Subcutaneous abdominal adipose tissue (tissue), 5 donors: ENCODE measurements around the gene ABCG5.

ENCODE experiments used
- H3K27ac ChIP-seq: one replicate; pipeline ENCODE4 v1.7.0; 2013; ENCODE audit warnings: low read depth, mild to moderate bottlenecking, inconsistent platforms, low read length, moderate library complexity
- H3K27me3 ChIP-seq, 5 donors: one replicate each; pipeline ENCODE4 v1.7.0; 2013; ENCODE audit warnings: low read length in 5 of 5, inconsistent platforms in 1 of 5; ENCODE audit not compliant: control insufficient read depth in 5 of 5, insufficient read depth in 4 of 5
- H3K36me3 ChIP-seq, 5 donors: one replicate each; pipeline ENCODE4 v1.7.0; 2013; ENCODE audit warnings: low read length in 5 of 5; ENCODE audit not compliant: control insufficient read depth in 5 of 5, insufficient read depth in 5 of 5
- H3K4me1 ChIP-seq, 5 donors: one replicate each; pipeline ENCODE4 v1.7.0; 2013; ENCODE audit warnings: low read length in 5 of 5, mild to moderate bottlenecking in 3 of 5, moderate library complexity in 1 of 5; ENCODE audit not compliant: control insufficient read depth in 5 of 5, insufficient read depth in 5 of 5
- H3K4me3 ChIP-seq, 5 donors: one replicate each; pipeline ENCODE4 v1.7.0; 2013; ENCODE audit warnings: low read length in 5 of 5, low read depth in 1 of 5
- H3K9ac ChIP-seq, 5 donors: one replicate each; pipeline ENCODE4 v1.7.0; 2013; ENCODE audit warnings: low read length in 5 of 5, mild to moderate bottlenecking in 4 of 5, moderate library complexity in 3 of 5
- H3K9me3 ChIP-seq, 5 donors: one replicate each; pipeline ENCODE4 v1.7.0; 2013; ENCODE audit warnings: low read length in 5 of 5; ENCODE audit not compliant: control insufficient read depth in 5 of 5
- donor health status: healthy.
- donor health status: healthy.
- donor health status: healthy.
- donor health status: healthy.
- donor health status: healthy.

Gene ABCG5

GRCh38 chr2:43845181-43845580 lies 6.5 kb upstream of the ABCG5 start:
- Histone ChIP-seq H3K9ac (no peak overlapping the region), H3K36me3 (no peaks in the 10 kb centered on the region), H3K27me3 (no peaks in the 10 kb centered on the region), H3K9me3 (no peaks in the 10 kb centered on the region), H3K4me1 (peaks cover 0 to 11% (median 7%) of the 10 kb centered on the region in 5 donors), H3K27ac (no peak overlapping the region), H3K4me3 (no peak overlapping the region)

GRCh38 chr2:43842866-43843226 lies 4.2 kb upstream of the ABCG5 start:
- no peaks in the 10 kb centered on the region for H3K27me3 ChIP-seq
- H3K9ac ChIP-seq = no peak overlapping the region
- H3K36me3 ChIP-seq = no peaks in the 10 kb centered on the region
- H3K4me3 ChIP-seq = no peak overlapping the region
- no peaks in the 10 kb centered on the region for H3K9me3 ChIP-seq
- no peak overlapping the region for H3K27ac ChIP-seq
- H3K4me1 ChIP-seq = peaks cover 0 to 11% (median 7%) of the 10 kb centered on the region in 5 donors

DNA sequence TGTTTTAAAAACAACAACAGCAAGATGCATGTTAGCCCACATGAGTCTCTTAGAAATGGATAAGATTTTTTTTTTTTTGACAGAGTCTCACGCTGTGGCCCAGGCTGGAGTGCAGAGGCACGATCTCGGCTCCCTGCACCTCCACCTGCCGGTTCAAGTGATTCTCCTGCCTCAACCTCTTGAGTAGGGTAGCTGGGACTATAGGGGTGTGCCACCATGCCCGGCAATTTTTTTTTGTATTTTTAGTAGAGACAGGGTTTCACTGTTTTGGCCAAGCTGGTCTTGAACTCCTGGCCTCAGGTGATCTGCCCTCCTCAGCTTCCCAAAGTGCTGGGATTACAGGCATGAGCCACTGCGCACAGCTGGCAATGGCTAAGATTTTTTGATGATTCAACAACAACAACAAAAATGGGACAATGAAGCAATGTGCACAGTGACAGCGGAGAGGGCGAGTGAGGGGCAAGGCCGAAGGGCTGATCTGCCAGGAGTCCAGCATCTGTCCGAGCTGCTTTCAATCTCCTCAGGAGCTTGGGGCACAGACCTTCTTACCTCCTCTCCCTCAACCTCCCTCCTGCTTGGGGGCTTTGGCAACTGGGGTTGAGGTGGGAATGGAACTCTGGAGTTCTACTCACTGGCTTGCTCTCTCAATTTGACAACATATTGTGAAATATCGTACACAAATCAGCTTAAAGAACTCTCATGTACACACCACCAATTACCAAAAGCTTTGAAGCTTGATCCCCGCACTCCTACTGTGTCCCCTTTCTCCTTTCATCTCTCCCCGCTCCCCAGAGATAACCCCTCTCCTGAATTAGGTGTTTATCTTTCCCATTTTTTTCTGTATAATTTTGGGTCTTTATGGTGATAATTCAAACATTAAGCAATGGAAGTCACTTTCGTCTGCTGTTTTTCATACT lies 3.6 kb upstream of the ABCG5 start:
- H3K36me3 ChIP-seq = no peaks in the 10 kb centered on the region
- H3K27me3 ChIP-seq = no peaks in the 10 kb centered on the region
- no peaks in the 10 kb centered on the region for H3K9me3 ChIP-seq
- no peak overlapping the region for H3K27ac ChIP-seq
- no peak overlapping the region for H3K9ac ChIP-seq
- H3K4me3 ChIP-seq = no peak overlapping the region
- H3K4me1 ChIP-seq = peaks cover 0 to 11% (median 7%) of the 10 kb centered on the region in 5 donors

GRCh38 chr2:43840965-43841364 lies 2.3 kb upstream of the ABCG5 start:
- no peaks in the 10 kb centered on the region for H3K27me3 ChIP-seq
- H3K4me3 ChIP-seq = no peak overlapping the region
- no peak overlapping the region for H3K9ac ChIP-seq
- H3K9me3 ChIP-seq = no peaks in the 10 kb centered on the region
- H3K4me1 ChIP-seq = peaks cover 0 to 11% (median 7%) of the 10 kb centered on the region in 5 donors
- no peak overlapping the region for H3K27ac ChIP-seq
- H3K36me3 ChIP-seq = no peaks in the 10 kb centered on the region

- Histone ChIP-seq H3K4me1 (peaks cover 2 to 11% (median 7%) of the 10 kb centered on the region in 5 donors), H3K27me3 (no peaks in the 10 kb centered on the region), H3K9me3 (no peaks in the 10 kb centered on the region), H3K36me3 (no peaks in the 10 kb centered on the region), H3K9ac (no peak overlapping the region), H3K4me3 (no peak overlapping the region), H3K27ac (no peak overlapping the region)
Observed at GRCh38 chr2:43839776-43840564, 1.3 kb upstream of the ABCG5 start.

DNA sequence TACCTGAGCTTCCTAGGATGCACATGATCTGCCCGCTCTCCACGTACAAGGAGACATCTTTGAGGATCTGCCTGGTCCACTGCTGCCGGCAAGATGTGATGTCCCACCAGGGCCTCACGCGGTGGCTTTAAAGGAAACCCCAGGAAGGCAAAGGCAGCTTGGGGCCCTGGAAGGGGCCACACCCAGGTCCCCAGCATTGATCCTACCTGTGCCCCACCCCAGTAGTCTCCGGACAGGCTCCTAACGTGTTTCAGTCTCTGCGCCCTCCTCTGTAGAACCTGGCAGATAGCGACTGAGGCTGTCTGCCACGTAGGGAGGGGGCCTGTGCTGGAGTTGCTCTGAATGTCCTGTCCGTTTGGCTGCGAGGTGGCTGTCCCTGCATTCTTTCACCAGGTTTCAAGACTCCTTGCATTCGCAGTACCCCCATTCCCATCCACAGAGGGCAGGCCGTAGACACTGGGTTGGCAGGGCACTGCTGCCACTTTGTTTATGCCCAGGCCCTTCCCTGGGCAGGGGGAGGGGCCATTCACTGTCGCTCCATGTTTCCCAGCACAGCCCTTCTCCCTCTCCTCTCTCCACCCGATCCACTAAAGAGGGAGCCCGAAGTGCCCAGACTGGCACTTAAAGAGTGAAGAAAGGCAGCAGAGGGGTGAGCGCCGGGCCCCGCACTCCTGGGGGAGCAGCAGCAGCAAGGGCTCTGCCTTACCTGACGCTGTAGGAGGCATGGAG lies 644 bp downstream of the ABCG5 start:
- Histone ChIP-seq H3K9ac (no peak overlapping the region), H3K36me3 (no peaks in the 10 kb centered on the region), H3K27ac (no peak overlapping the region), H3K27me3 (no peaks in the 10 kb centered on the region), H3K4me3 (no peak overlapping the region), H3K9me3 (no peaks in the 10 kb centered on the region), H3K4me1 (peaks cover 2 to 11% (median 7%) of the 10 kb centered on the region in 5 donors)

DNA sequence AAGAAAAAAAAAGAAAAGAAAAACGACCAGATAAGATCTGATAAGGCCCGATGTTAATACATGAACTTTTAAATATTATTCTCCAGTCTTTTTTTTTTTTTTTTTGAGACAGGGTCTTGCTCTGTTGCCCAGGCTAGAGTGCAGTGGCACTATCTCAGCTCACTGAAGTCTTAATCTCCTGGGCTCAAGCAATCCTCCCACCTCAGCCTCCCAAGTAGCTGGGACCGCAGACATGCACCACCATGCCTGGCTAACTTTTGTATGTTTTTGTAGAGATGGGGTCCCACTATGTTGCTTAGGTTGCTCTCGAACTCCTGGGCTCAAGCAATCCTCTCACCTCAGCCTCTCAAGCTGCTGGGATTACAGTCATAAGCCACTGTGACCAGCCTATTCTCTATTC lies 1.6 kb downstream of the ABCG5 start:
- Histone ChIP-seq H3K27me3 (peaks cover 0 to 4% (median 0%) of the 10 kb centered on the region in 5 donors), H3K4me1 (peaks cover 2 to 16% (median 9%) of the 10 kb centered on the region in 5 donors), H3K4me3 (no peak overlapping the region), H3K9ac (no peak overlapping the region), H3K9me3 (no peaks in the 10 kb centered on the region), H3K36me3 (no peaks in the 10 kb centered on the region), H3K27ac (no peak overlapping the region)

DNA sequence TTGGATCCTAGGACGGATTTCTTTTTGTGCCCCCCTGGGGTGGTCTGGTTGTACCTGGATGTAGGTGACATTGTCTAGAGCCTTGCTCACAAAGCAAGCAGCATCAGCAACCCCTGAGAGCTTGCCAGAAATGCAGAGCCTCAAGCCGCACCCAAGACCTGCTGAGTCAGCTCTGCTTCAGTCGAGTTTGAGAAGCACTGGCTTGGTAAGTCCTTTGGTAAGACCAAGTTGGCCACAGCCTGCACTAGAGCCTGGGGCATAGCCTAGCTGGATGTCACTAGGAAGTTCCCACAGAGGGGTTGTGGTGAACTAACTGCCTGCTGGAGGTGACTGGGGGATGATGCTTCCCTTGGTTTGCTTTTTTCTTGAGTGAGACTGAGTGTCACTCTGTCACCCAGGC lies 6.2 kb downstream of the ABCG5 start:
- no peaks in the 10 kb centered on the region for H3K9me3 ChIP-seq
- no peak overlapping the region for H3K27ac ChIP-seq
- peaks cover 0 to 9% (median 0%) of the 10 kb centered on the region in 5 donors for H3K27me3 ChIP-seq
- H3K4me3 ChIP-seq = no peak overlapping the region
- H3K4me1 ChIP-seq = peaks cover 0 to 10% (median 9%) of the 10 kb centered on the region in 5 donors
- no peaks in the 10 kb centered on the region for H3K36me3 ChIP-seq
- H3K9ac ChIP-seq = no peak overlapping the region

DNA sequence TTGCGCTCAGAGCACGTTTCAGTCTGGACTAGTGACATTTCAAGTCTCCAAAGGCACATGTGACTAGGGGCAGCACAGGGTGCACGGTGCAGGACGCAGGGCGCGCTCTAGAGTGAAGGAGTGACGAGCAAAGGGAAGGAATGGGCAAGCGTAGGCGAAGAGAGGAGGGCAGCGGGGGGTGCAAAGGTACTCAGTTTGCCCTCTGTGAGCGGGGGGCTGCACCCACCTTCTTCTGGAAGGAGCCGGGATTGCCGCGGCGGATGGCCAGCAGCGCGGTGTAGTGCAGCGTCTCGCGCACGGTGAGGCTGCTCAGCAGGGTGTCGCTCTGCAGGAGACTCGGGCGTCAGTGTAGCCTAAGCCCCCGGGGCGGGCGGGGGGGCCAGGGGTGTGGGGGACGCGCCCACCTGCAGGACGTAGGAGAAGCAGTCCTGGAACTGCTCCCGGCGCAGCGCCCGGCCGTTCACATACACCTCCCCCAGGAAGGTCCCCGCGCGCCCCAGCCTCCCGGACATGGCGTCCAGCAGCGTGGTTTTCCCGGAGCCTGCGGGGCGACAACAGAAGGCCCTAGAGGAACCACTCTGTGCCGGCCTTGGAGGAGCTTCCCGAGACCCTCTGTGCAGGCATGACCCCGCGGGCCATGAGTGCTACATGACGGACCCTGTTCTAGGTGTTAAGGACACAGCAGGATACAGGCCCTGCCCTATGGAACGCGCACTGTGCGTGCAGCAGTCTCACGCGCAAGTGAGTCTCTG lies 6.9 kb downstream of the ABCG5 start:
- Histone ChIP-seq H3K27me3 (peaks cover 0 to 9% (median 0%) of the 10 kb centered on the region in 5 donors), H3K36me3 (no peaks in the 10 kb centered on the region), H3K4me3 (peak overlapping the region; percentile 39 to 64 (median 61)), H3K9ac (no peak overlapping the region), H3K27ac (no peak overlapping the region), H3K9me3 (no peaks in the 10 kb centered on the region), H3K4me1 (peaks cover 0 to 10% (median 9%) of the 10 kb centered on the region in 5 donors)
